GM12872 (cell line): Measurements from ENCODE around the gene PTPRD.

Source experiments
- CTCF ChIP-seq: IDR thresholded peaks from 3 replicates; pipeline ENCODE4 v1.5.1; 2011; ENCODE audit warnings: low read depth, mild to moderate bottlenecking, low read length, moderate library complexity; ENCODE audit not compliant: insufficient read depth

The PTPRD gene

GRCh38 chr9:9560382-9561035 lies 1052.3 kb downstream of the PTPRD start:
- TF ChIP-seq CTCF, result no peak

- no peak for TF ChIP-seq CTCF
Observed at GRCh38 chr9:9558907-9559306, 1053.9 kb downstream of the PTPRD start.

GRCh38 chr9:9557804-9558334 lies 1054.9 kb downstream of the PTPRD start:
- TF ChIP-seq CTCF, result no peak

- no peak for TF ChIP-seq CTCF
Observed at GRCh38 chr9:9556865-9557803, 1055.7 kb downstream of the PTPRD start.

DNA sequence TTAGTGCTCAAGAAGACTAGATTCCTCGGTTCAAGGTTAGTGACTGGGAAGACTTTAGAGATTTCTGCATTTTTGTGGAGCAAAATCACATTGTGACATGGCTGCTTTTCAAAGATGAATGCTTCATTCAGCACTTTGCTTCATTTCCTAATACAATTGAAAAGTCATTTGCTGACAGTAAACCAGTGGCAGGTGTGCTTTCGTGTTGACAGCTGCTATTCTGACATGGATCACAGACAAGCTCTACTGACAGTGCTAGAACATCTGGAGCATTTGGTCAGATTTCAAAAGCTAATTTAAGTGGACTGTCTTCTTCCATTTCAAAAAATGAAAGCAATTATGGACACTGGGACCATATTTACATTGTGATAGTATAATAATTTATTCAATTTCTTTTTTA lies 1060.1 kb downstream of the PTPRD start:
- TF ChIP-seq CTCF, result no peak

- TF ChIP-seq CTCF, result no peak
Observed at GRCh38 chr9:9538766-9539165, 1074.0 kb downstream of the PTPRD start.

DNA sequence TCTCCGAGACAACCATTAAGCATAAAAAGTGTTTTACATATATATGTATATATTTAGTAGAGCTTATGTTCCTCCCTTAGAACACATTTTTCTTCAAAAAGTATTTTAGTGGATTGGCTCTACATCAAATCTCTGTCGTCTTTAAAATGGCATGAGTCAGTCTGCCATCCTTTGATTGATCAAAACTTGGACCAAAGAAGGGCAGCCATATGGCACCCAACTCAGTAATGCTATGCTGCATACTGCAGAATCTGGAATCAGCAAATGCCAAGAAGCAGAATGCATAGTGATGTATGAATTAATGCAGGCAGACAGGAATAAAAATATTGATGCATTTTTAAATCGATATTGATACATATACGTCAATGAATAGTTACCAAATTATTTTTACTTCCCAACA lies 1074.4 kb downstream of the PTPRD start:
- no peak for TF ChIP-seq CTCF
